ENCODE results near the gene TBXAS1.

TBXAS1 gene

DNA sequence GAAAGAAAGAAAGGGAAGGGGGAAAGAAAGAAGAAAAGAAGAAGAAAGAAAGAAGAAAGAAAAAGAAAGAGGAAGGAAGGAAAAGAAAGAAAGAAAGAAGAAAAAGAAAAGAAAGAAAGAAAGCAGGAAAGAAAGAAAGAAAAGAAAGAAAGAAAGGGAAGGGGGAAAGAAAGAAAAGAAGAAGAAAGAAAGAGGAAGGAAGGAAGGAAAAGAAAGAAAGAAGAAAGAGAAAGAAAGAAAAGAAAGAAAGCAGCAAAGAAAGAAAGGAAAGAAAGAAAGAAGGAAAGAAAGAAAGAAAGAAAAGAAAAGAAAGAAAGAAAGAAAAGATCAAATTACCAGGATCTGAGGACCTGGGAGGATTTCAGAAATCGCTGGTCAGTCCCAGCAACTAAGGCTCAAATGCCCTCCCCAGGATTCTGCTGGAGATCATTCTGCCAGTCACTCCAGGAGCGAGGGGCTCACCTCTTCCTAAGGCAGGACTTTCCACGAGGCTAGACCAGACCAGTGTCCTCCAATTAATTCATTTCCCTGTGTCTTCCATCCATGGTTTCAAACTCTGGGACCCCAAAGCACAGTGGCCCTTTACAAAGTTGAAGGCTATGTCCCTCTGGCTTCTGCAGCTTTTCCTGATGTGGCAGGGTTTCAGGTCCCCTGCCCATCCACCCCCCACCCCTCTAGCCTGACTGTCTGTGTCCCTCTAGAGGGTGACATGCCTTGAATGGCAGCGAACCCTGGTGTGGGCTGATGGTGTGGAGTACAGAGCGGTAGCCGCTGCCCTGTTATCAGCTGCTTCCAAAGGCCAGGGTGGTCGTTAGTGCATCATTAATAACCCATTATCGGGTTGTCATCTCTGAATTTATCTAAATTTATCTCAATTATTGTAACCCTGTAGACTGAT is 155.8 kb downstream of the TBXAS1 start:
- DNase-seq: no peak

DNA sequence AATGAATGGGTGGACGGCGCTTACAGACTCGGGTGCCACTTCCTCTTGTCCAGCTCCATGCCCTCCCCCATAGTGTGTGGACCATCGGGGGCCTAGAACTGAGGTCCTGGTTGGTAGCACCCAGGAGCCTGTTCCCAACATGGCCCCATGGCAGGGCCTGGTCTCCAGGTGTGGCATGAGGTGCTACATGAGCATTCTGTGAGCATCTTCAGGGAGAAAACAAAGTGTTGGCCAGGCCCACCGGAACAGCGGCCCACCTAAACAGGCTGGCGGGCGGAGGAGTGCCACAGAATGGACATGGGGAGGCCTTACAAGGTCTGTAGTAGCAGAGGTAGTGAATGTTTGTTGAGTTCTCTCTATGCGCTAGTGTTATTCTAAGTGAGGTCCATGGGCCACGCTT is 156.7 kb downstream of the TBXAS1 start:
- no peak for DNase-seq

DNA sequence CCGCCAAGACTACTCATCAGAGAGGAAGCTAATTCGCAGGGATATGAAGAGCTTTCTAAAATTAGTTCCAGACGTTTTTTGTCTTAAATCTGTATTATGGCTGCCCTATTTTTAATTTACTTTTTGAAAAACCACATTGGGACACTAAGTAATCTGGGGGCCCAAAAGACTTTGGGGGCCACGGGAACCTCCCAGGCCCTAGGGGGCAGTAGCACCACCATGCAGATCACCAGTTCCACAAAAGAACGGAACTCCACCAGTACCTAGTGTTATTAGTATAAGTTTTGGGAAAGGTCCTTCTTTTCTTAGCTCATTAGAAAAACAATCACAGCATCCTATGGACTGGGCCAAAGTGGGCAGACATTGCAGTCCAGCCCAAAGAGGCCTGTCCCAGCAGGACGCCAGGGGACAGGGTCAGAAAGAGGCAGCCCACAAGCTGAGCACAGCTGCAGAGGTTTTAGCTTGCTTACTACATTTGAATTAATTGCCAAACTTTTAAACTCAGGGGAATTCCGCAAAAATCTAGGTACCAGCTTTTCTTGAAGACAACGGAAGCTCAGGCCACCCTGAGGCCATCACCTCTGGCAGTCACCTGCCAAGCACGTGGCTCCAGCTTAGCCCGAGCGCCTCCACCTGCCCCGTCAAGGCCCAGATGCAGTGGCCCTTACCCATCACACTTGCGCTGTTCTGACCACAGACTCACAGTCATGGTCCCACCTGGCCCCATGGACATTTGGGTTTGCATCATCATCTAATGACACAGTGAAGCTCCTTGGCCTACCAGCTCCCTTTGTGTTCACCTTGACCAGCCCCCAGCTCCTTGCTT is 158.8 kb downstream of the TBXAS1 start:
- DNase-seq: no peak

DNA sequence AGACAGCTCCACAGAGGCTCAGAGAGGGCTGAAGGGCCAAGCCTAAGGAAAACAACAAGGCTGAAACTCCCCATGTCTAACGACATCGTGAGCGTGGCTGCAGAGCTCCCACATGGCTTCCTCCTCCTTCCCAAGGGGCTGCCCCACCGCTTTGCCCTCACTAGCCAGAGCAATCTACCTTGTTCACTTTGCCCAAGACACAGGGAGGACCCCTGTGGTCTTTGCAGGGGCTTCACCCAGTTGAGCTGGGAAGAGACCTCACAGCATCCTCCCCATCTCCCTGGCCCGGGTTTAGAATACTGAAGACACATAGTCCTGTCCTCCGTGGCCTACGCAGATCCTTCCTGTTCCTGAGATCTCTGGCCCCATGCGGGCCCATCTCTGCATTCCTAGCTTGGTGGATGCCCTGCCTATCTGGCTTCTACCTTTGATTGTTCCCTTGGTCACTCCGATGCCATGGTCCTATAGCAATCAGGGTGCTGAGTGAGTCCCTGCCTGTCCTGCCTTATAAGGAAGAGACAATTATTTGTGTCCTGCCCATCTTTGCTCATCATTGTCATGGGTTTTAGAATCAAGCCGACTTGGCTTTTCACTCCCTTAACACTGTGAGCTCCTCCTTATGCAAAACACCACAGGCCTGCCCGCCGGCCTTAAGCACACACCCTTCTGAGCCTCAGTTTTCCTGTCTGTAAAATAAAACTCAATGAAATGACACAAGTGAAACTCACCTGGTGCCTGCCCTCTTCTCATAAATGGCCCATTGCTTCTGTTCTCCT is 160.5 kb downstream of the TBXAS1 start:
- DNase-seq: no peak

DNA sequence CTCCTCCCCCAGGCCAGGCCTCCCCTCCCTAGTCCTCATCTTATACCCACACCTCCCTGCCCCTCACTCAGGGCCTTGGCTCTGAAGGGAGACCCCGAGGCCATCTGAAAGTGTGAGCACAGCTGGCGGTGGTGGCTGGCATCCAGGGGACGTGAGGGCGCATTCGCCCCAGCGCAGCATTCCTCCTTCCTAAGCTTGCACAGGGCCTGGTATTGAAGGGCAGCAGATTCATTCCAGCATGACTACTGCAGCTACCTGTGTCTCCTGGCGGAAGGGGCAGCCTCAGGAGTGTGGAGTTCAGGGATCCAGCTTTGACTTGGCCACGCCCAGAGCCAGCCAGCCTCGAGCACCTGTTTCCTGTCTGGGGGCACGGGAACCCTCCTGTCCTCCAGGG is 161.1 kb downstream of the TBXAS1 start:
- no peak for DNase-seq

DNA sequence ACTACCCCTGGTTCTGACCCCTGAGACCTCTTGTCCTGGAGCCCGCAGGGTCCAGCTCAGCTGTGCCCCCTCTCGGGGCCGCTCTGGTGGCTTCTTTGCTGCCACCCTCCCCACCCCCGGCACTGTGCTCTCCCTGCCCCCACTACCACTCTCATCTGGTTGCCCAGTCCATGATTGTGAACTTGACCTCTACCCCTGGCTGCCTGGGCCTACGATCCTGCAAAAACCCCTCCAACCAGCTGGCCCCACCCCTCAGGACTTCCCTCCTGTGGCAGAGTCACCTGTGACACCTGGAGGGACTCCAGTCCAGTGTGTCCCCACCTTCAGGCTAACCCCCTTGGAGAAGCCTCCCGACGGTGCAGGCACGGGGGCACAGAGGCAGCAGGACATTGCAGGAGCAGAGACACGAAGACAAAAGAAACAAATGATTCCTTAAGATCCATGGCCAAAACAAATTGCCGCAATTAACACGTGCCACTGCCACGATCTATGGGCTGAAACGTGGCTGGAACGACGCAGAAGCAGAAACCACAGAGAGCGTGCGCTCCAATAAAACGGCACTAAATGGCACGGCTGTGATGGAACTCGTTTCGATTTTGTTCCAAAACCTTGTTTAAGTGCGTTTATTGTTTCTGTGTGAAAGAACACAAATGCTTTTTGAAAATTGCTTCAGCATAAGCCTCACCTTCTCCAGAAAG is 161.7 kb downstream of the TBXAS1 start:
- no peak for DNase-seq

DNA sequence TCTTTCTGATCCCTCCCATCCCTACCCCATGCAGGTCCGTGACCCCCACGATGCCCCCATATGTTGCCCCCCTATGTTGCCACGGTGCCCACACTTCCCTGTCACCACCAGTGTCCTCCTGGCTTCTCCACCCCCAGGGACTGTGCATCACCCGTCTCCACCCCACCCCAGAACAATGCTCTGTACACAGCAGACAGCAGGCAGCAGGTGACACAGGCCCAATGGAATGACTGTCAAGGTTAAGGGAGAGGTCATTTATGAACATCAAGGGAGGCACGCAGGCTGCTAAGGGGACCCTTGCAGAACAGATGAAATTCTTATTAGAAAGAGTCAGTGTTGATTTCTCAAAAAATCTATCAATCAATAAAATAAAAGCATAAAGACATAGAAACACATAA is 162.2 kb downstream of the TBXAS1 start:
- DNase-seq: no peak

DNA sequence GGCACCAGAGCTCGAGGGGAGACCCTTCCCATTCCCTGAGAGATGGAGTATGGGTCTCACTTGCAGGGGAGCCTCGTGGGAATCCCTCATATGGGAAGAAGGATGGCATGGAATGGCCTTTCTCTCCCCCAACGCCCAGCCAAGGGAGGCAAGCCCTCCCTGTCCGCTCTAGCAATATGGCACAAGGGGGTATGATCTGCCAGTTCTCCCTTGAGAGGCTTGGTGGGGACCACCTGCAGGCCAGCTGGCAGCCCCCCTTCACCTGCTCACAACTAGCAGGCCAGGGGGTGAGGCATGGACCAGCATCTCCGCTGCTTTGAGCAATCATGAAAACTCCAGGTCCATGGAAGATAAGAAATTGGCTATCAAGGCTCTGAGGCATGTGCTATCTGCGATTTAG is 162.8 kb downstream of the TBXAS1 start:
- no peak for DNase-seq

DNA sequence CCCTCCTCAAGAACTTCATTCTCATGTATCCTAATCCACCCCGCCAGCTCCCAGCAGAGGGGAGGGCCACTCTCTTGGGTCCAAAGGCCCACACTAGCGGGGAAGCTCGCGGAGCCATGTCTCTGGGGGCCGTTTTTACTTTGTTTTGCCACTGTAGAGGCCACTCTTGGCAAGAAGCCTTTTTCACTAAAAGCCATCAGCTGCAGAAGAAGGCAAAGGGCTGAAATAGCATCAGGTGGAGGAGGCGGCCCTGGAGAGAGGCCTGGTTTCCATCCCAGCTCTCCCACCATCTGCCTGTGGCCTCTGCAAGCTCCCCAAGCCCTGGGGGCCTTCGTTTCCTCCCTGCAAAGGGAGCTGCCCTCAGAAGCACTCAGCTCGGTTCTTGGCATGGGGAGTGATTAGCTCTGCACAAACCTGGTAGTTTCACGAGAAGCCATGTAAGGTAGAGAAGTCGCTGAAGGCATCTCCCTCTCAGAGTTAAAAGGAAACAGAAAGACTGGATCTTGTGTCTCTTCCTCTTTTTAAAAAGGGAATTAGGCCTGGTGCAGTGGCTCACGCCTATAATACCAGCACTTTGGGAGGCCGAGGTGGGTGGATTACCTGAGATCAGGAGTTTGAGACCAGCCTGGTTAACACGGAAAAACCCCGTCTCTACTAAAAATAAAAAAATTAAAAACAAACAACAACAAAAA is 163.4 kb downstream of the TBXAS1 start:
- DNase-seq: no peak

DNA sequence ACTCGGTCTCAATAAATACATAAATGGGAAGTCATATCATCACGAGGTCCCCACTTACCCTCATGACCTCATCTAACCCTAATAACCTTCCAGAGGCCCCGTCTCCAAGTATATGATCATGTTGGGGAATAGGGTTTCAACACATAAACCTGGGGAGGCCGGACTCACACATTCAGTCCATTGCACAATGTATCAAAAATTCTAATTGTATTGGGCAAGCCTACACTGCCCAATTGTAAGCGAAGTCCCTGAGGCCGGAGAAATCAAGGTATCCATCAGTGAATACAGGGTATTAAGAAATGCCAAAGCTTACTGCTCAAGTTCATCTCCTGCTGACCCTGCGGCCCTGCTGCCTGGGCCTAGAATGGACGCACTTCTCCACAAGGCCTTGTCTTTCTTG is 164.1 kb downstream of the TBXAS1 start:
- no peak for DNase-seq

DNA sequence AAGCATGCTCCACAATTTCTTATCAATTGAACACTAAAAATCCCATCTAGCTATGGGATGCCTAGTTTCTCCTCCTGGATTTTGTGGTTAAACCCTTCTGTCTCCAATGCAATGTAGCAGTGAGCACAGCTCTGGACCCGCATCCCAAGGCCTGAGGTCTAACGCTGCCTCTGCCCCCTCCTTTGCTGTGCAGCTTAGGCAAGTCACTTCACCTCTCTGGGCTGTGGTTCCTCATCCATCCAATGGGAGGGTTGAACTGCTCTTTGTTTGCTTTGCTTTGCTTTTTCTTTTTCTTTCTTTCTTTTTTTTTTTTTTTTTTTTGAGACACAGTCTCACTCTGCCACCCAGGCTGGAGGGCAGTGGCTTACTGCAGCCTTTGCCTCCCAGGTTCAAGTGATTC is 164.5 kb downstream of the TBXAS1 start:
- no peak for DNase-seq

DNA sequence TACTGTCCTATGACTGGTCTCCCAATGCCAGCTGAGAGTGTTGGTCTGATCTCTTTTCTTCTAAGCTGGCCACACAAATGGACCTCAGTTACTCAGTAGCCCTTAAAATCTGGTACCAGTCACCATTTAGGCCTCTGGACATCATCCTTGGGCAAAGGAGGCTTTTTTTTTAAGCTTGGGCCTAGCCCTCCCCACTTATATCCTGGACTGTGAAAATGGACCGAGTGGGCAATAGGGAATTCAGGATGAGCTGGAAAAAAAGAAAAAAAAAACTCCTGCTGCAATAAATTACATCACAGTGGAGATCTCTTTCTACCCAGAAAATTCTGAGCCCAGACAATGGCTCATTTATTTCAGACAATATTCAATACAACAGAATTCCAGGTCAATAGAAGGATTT is 165.3 kb downstream of the TBXAS1 start:
- DNase-seq: peak; percentile 40

DNA sequence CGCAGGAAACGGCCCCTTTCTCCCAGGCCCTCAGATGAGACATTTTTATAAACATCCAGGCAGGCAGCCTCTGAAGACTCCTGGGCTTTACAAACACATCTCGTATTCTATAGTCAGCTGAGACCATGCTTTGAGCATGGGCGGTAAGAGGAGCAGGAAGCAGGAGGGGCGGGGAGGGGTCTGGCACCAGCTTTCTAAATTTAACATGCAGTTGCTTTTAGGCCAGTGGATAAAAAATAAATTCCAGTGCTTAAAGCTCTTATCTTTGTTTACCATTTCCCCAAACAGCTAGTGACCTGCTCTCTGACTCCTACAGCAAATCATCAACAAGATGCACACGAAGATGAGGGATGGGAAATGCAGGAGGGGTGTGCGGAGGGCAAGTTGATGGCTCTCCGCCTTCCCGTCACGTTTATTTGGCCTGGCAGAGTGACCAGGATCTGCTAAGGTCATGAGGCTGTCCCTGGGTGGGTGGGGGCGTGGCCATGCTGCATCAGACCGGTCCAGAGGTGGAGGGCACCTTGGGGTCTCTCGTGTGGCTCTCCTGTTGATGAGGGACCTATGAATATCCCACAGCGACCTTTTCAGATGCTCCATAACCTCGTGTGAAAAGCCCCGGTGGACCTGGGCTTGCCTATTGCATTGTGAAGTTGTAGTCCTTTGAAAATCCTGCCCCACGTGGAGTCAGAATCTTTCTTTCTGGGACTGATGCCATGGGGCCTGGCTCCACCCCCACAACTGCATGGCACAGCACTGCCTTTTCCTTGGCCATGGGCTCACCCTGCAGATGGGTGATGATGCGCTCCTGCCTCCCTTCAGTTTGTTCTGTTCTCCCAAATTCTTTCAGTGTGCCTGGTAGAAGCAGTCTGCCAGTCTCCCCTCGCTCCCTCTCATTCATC is 166.2 kb downstream of the TBXAS1 start:
- DNase-seq: peak; percentile 82

DNA sequence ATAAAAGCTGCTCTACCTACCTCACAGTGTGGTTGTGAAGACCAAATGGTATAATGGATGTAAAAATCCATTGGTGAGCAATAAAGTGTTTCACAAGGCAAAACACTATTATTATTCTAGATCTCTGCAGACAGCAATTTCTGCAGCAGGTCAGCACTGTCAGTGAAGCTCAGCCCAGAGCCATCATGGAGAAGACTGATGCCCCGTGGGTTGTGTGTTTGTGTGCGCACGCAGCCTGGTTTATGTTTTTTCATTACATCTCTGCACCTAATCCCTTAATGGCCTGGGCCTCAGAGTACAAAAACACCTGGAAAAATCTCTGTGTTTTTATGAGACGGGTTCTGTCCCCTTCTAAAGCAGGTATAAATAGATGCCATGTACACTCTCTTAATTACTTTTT is 169.5 kb downstream of the TBXAS1 start:
- no peak for DNase-seq

DNA sequence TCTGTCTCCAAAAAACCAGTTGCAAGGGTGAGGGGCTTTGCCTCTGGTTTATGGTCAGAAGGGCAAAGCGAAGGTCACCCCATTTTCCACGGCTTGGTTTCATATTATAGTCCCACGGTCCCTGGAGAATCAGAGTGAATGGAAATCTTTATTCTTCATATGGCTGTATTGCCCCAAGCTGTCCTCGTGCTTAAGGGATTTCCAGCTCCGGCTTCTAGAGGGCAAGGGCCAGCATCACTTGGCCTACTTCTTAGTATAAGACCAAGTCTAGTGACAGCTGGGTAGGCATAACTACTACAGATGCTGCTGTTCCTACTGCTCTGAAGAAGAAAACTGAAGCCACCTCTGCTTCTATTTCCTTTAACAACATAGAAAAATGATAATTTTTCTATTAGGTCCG is 170.5 kb downstream of the TBXAS1 start:
- no peak for DNase-seq

DNA sequence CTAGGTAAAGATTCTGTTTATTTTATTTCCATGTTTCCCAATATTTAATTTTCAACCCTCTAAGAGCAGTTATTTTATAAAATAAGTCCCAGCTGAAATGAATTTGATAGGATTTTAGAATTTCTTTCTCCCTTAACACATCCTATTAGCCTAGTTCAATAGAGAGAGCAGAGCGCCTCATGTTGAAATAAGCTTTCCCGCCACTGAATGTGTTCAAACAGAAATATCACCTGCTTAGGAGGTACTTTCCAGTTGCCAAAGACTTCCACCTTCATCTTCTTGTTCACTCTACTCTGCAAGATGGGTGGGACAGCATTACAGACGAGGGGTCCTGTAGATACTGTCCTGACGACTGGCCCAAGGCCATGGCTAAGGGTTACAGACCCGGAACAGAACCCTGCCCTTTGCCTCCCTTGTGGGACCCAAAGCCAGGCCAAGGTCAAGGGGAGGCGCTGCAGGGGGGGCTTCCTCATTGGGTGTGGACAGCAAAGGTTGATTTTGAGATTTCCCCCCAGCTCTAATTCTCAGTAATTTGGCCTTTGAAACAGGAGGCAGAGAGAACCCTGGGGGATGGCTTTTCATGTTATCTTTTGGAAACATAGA is 171.7 kb downstream of the TBXAS1 start:
- no peak for DNase-seq

DNA sequence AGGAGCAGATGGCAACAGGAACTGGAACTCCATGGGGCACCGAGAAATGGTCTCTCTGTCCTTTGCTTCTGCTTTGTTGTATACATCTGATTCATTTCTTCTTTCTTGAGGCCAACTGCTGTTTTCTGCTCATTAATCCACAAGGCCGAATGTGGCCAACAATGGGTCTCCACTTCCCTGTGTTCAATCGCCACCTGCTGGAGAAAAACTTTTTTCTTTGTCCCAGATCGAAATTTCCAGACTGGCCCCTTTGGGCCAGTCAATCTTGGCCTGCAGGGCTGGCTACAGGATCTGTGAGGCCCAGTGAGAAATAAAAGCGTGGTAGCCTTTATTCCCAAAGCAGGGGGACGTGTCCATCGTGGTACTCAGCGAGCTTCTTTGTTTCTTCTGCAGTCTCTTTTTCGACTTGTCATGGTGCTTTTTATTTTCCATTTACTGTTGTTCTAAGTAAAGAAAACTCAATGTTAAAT is 174.9 kb downstream of the TBXAS1 start:
- DNase-seq: peak; percentile 15

DNA sequence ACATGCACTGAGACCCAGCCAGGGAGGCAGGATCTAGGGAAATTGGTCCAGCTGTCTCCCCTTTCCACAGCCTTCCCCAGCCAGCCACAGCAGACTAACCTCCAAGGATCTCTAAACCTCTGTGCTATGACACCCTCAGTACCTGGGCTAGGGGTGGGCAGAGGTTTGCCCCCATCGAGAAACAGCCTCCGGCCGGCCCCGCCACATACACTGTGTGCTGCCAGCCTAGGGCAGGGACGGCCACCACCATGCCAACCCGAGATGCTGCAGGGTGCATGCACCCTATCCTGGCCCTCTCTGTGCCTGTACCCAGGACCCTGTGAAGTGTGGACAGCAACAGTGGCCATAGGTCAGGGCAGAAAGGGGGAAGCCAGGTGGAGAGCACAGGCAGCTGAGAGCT is 175.6 kb downstream of the TBXAS1 start:
- no peak for DNase-seq

DNA sequence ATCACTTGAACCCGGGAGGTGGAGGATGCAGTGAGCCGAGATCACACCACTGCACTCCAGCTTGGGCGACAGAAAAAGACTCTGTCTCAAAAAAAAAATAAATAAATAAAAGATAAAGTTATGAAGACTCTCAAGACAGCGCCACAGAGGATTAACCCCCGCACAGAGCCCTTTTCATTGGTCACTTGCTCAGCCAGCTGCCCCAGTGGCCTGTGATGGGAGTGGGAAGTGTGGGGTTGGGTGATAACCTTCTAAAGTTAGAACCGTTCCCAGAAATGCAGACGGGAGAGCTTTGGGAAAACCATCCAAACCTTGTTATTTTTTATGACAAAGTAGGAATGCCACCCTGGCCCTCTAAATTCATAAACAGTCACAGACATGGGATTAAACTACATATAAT is 176.3 kb downstream of the TBXAS1 start:
- no peak for DNase-seq

DNA sequence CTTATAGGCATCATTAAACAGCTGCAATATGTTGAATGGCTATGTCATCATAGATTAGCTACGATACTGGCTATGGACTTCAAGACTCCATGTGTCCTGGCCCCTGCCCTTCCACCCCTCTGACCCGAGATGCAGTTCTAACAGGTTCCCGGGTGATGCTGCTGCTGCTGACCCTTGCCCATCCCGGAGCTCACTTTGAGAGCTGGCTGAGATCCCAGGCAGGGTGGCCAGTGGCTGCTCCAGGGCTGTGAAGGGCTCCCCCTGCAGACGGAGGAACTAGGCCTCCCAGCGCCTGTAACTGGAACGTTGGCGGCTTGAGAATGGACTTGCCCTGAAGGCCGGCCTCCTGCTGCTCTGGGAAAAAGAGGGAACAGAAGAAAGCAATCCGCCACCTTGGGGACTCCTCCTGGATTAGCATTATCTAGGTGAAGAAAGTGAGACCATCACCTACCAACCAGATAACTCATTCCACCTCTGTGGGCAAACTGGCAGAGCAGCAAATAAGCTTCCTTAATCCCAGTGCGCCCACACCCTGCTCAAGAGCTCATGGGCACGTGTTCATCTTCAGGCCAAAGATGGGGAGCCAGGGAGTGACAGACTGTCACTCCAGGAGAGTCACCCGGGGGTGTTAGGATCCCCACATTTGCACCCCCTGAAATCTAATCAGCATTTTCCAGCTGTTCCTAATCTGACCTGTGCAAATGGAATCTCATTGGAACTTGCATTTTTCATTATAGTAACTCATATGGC is 176.9 kb downstream of the TBXAS1 start:
- no peak for DNase-seq

Measured in midbrain (tissue), 1 donor.